Epithelial cell of esophagus (primary cell): Measurements from ENCODE around the gene PKIG.

Source experiments
- DNase-seq: peaks from one replicate; pipeline ENCODE4 v3.0.0; 2010; ENCODE audit warnings: low read depth
- H3K4me3 ChIP-seq: 2 replicates; pipeline ENCODE4 v1.5.1; 2011; ENCODE audit warnings: mild to moderate bottlenecking, low read length, control low read depth
- CTCF ChIP-seq: IDR thresholded peaks from 2 replicates; pipeline ENCODE4 v1.5.1; 2011; ENCODE audit warnings: low read depth, mild to moderate bottlenecking, low read length, control low read depth, inconsistent platforms; ENCODE audit not compliant: insufficient read depth; ENCODE audit errors: missing control alignments

PKIG gene

GRCh38 chr20:44657875-44658274 is 75.5 kb downstream of the PKIG start:
- no peak overlapping the region for H3K4me3 ChIP-seq
- DNase-seq, result no peak
- TF ChIP-seq CTCF, result no peak

- DNase-seq, result no peak
- no peak for TF ChIP-seq CTCF
These were observed 76.4 kb downstream of the PKIG start for GRCh38 chr20:44658810-44659209.

GRCh38 chr20:44659931-44660330 is 77.6 kb downstream of the PKIG start:
- TF ChIP-seq CTCF, result no peak
- peak; percentile 52 for DNase-seq
- H3K4me3 ChIP-seq, result no peak overlapping the region

More at GRCh38 chr20:44658810-44659209, 76.4 kb downstream of the PKIG start:
- no peak overlapping the region for H3K4me3 ChIP-seq

- H3K4me3 ChIP-seq, result no peak overlapping the region
- peak; percentile 56 for DNase-seq
- TF ChIP-seq CTCF, result no peak
These were observed 78.2 kb downstream of the PKIG start for GRCh38 chr20:44660581-44660980.

GRCh38 chr20:44662261-44662660 is 79.9 kb downstream of the PKIG start:
- TF ChIP-seq CTCF, result no peak
- no peak overlapping the region for H3K4me3 ChIP-seq
- no peak for DNase-seq

GRCh38 chr20:44664131-44664530 is 81.8 kb downstream of the PKIG start:
- no peak for DNase-seq
- no peak for TF ChIP-seq CTCF
- H3K4me3 ChIP-seq, result no peak overlapping the region

GRCh38 chr20:44666066-44666465 is 83.7 kb downstream of the PKIG start:
- H3K4me3 ChIP-seq, result no peak overlapping the region
- no peak for DNase-seq
- no peak for TF ChIP-seq CTCF
